K562 (cell line): ENCODE results near the gene GAS2L2. TPM values are rescaled to one million over a fixed set of nuclear protein-coding genes. Genes with fewer than 3 reads are reported as not detected.

Experiments
- AFF4 ChIP-seq: sonication (generic); formaldehyde crosslinking; IDR thresholded peaks from 2 replicates; pipeline ENCODE4 v1.8.0; 2023; ENCODE audit warnings: mild to moderate bottlenecking, missing genetic modification reagents
- ATF1 ChIP-seq, 2 experiments: fragments of 450-650 bp in 1 of 2; IDR thresholded peaks; 2 replicates each; pipeline ENCODE4 v1.6.1; 2016; ENCODE audit warnings: missing compliant biosample characterization in 1 of 2, missing genetic modification characterization in 1 of 2
- DDX20 ChIP-seq: fragments of 450-650 bp; IDR thresholded peaks from 2 replicates; pipeline ENCODE4 v1.6.1; 2016; ENCODE audit warnings: missing genetic modification characterization, low read depth, mild to moderate bottlenecking, missing compliant biosample characterization, moderate library complexity
- GABPB2 ChIP-seq: fragments of 250-450 bp; sonication (Bioruptor Pico); conservative IDR thresholded peaks from 2 replicates; pipeline ENCODE4 v1.5.1; 2021; ENCODE audit warnings: mild to moderate bottlenecking
- PBX2 ChIP-seq, 2 experiments: IDR thresholded peaks in 1 of 2; conservative IDR thresholded peaks in 1 of 2; 2 replicates each; pipeline ENCODE4 v1.6.1; 2016; ENCODE audit warnings: low read depth in 2 of 2, mild to moderate bottlenecking in 1 of 2, missing compliant biosample characterization in 1 of 2, missing genetic modification characterization in 1 of 2, moderate library complexity in 1 of 2
- USF2 ChIP-seq: sonication (generic); formaldehyde crosslinking; IDR thresholded peaks from 2 replicates; pipeline ENCODE4 v1.5.0; 2020; ENCODE audit warnings: missing genetic modification reagents
- polyA plus RNA-seq, 8 experiments: library from polyadenylated mRNA; depleted of rRNA in 4 of 8; stranded (reverse) in 5 of 8; unstranded in 3 of 8; fragments of >200 nt; fragmentation: Nextera tagmentation in 2 of 8; fragmentation: Illumina TruSeq in 1 of 8; extraction: Ambion mirVana in 2 of 8; extraction: Trizol in 1 of 8; gene quantifications; 2 replicates each; pipeline versions ENCODE4 v1.2.1 to v1.2.3, GENCODE V29; 2011 to 2014; ENCODE audit warnings: inconsistent platforms in 1 of 8, missing spikeins in 1 of 8
- total RNA-seq, 7 experiments: library from RNA; depleted of rRNA in 6 of 7; stranded (reverse); fragments of >200 nt in 6 of 7; fragmentation: Illumina TruSeq in 2 of 7; extraction: Trizol in 2 of 7; gene quantifications; 2 replicates each; pipeline versions ENCODE4 v1.2.1 to v1.2.3, GENCODE V29; 2011 to 2021; ENCODE audit warnings: low replicate concordance in 1 of 7

Gene GAS2L2
- total and polyA plus RNA-seq, 9 of the 15 experiments (the other 6 are each of a cell fraction or from before 2014, with no cell fraction given): not detected

- TF ChIP-seq AFF4 (CRISPR knock-in tag) (no peak), USF2 (no peak), DDX20 (tag) (no peak), ATF1 (CRISPR knock-in tag; IDR thresholded peaks at IDR 0.05) (no peak), ATF1 (tag; IDR thresholded peaks at IDR 0.05) (no peak), GABPB2 (CRISPR knock-in tag) (no peak), PBX2 (CRISPR knock-in tag; IDR thresholded peaks at IDR 0.05; ENCODE audit: low read depth) (no peak), PBX2 (tag; conservative IDR thresholded peaks at IDR 0.05; ENCODE audit: low read depth) (no peak)
Measured at GRCh38 chr17:35714988-35715387, 38.1 kb downstream of the GAS2L2 start (continued).
